Measurements from ENCODE around the gene OSTN.

DNA sequence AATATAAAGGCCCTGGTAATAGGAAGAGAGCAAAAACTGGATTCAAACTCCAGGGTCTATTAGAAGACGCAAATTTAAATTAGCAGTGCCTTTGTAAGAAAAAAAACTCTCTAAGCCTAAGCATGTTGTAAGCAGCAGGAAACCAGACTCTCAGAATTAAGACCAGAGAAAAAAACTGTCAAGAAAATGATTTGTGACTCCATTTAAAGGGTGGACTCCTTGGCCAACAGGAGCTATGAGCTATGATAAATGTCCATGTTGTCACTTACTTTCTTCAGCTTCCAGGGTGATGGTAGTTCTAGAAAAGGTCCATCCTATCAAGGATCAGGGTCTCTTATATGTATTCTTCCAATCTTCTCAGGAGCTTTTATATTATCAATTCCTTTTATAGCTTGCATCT lies 95.2 kb downstream of the OSTN start:
- TF ChIP-seq, protein P1, sequence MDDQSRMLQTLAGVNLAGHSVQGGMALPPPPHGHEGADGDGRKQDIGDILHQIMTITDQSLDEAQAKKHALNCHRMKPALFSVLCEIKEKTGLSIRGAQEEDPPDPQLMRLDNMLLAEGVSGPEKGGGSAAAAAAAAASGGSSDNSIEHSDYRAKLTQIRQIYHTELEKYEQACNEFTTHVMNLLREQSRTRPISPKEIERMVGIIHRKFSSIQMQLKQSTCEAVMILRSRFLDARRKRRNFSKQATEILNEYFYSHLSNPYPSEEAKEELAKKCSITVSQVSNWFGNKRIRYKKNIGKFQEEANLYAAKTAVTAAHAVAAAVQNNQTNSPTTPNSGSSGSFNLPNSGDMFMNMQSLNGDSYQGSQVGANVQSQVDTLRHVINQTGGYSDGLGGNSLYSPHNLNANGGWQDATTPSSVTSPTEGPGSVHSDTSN (IDR thresholded peaks at IDR 0.05), result no peak
- TF ChIP-seq, protein P2, sequence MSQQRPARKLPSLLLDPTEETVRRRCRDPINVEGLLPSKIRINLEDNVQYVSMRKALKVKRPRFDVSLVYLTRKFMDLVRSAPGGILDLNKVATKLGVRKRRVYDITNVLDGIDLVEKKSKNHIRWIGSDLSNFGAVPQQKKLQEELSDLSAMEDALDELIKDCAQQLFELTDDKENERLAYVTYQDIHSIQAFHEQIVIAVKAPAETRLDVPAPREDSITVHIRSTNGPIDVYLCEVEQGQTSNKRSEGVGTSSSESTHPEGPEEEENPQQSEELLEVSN (IDR thresholded peaks at IDR 0.05; ENCODE audit: borderline replicate concordance, low read depth), result no peak
- no peak for TF ChIP-seq CHD2 (IDR thresholded peaks at IDR 0.05; ENCODE audit: low read length, partially characterized antibody)
- no peak for TF ChIP-seq POLR2A (IDR thresholded peaks at IDR 0.05; ENCODE audit: low read length)
- TF ChIP-seq MYC (IDR thresholded peaks at IDR 0.05; ENCODE audit: borderline replicate concordance, low read length), result no peak

Data from A549 (cell line).